ENCODE data around the gene RGS3.

Gene RGS3

GRCh38 chr9:113529336-113530009, 65.9 kb downstream of the RGS3 start:
- DNase-seq (ENCODE audit: low read depth), result no peak

DNA sequence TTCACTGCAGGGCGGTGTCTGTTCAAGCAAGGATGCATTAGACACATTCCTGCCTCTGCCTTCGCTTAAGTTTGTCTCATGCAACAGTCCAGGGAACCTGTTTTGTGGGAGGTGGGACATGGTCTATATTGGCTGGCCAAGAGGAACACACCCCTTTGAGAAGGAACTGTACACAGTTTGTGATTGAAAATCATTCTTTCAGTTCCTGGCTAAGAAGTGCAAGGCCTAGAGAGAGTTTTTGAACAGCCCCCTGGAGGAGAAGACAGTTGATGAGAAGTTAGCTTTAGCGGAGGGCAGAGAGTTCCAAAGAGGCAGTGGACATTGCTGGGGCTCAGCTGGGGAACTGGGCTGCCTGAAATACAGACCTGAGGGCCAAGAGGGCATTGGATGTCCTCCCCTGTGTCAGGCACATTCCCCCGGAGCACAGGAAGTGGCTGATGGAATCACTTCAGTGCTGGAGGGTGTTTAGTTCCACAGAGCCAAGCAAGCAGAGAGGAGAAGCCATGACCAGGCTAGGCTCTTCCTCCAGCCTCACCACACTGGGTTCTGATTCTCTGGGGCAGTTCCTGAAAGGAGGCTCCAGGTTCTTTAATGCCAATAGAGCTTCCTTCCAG, 66.6 kb downstream of the RGS3 start:
- no peak for DNase-seq (ENCODE audit: low read depth)

DNA sequence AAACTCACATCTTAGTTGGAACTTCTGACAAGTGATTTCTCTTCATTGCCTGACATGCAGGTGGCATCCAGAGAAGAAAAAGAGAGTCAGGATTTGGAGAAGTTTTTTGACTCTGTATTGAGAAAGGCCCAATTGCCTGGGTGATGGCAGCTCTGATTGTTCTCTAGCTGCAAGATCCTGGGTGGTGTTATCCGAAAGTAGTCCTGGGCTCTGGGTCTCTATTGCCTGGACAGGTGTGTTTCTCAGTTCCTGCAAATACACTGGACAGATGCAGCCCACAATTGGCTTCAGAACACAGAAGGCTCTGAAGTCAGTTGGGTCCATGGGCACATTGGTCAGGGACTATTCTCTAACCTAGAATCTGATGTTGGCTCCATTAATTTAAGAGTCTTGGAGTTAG, 67.4 kb downstream of the RGS3 start:
- DNase-seq (ENCODE audit: low read depth), result no peak

- no peak for DNase-seq (ENCODE audit: low read depth)
These were observed 68.6 kb downstream of the RGS3 start for GRCh38 chr9:113531919-113532808.

- no peak for DNase-seq (ENCODE audit: low read depth)
These were observed 69.3 kb downstream of the RGS3 start for GRCh38 chr9:113532809-113533190.

- DNase-seq (ENCODE audit: low read depth), result no peak
These were observed 70.1 kb downstream of the RGS3 start for GRCh38 chr9:113533335-113534225.

DNA sequence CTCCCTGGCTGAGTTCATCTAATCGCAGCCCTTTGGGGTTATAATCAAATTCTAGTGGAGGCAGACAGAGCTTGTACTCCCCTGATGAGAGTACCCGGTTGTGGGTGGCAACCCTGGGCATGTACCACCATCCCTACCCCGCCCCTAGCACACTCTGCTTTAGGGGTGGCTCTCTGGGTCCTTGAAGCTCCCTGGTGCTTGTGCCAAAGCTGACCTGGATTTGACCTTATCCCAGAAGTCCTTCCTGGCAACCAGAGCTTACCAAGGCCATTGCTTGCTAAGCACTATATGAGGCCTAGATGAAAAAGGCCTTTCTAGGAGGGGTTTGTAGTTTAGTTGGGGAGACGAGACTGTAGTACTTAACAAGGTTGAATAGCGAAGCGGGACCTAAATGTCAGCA, 72.2 kb downstream of the RGS3 start:
- no peak for DNase-seq (ENCODE audit: low read depth)

DNA sequence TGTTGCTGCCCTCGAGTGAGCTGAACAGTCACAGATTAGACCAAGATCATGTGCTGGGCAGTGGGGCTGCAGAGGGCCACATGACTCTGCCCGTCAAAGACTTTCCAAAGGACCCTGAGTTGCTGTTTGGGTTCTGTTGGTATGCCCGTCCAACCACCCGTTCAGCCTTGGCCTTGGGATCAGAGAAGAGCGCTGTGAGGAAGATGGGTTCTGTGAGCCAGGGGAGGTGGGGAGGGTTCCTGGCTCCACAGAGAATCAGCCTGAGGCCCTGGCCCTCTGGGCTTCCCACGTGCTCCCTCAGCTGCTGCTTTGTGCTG, 72.6 kb downstream of the RGS3 start:
- no peak for DNase-seq (ENCODE audit: low read depth)

DNA sequence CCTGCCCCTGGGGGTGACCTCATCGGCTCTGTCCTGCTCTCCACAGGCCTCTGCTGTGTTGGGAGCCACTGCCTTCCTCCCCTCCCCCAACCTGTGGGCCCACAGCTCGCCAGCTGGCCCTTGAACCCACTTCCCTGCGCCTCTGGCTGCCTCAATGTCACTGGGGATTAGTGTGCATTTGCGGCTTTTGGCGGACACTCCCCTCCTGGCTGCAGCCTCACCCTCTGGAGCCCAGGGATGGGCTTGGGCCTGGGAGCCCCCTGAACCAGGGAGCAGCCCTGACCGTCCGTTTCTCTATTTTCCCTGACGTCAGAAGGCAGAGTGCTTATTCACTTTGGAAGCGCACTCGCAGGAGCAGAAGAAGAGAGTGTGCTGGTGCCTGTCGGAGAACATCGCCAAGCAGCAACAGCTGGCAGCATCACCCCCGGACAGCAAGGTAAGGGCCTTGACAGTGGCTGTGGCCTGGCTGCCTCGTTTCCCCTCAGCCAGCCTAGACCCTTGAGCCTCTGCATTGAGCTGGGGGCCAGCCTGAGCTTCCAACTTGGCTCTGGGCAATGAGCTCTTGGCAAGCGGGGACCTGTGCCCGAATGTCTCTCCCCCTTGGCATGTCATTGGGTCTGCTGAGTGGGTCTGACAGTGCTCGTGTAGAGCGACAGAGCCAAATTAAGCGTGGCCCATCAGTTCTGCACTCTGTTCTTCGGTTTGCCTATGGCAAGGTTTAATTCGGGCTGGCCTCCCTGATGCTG, 73.1 kb downstream of the RGS3 start:
- DNase-seq (ENCODE audit: low read depth), result no peak

DNA sequence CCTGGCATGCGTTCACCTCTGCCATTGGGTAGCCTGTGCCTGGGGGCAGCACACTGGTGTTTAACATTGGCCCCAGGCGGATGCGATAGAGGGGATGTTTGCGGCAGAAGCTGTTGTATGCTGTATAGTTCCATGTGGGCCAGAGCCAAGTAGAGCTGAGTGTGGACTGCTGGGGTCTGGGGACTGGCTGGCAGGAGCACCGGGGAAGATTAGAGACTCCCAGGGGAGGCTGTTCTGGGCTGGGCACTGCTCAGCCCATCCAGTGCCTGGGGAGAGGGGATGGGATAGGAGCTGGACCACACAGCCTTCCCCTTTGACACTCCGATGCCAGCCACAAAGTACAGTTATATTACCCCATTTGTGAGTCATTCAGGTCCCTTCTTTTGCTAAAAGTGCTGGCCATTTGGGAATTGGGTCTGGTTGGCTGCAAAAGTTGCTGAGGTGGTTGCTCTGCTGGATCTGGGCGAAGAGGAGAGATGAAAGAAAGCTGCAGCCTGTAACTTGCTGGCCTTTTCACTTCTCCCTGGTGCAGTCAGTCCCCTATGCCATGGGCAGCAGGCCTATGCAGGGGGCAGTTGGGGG, 73.8 kb downstream of the RGS3 start:
- DNase-seq (ENCODE audit: low read depth), result no peak

DNA sequence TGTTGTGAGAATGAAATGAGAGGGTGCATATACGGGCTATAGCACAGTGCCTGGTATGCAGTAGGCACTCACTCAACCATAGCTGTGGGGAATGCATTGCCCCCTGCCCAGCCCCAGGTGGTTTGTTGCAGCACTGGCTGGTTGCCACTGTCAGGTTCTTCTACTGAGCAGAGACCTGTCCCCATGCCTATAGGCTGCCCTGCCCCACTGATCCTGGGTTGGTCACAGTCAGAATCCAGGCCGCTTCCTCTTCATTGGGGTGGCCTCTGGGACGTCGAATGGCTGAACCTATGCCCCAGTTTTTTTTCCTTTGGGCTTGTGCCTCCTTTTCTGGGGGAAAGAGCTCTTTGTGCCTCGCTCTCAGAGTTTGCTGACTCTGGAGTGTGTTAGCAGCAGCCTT, 74.6 kb downstream of the RGS3 start:
- no peak for DNase-seq (ENCODE audit: low read depth)

GRCh38 chr9:113538701-113539430, 75.3 kb downstream of the RGS3 start:
- no peak for DNase-seq (ENCODE audit: low read depth)

GRCh38 chr9:113540466-113540865, 76.9 kb downstream of the RGS3 start:
- no peak for DNase-seq (ENCODE audit: low read depth)

GRCh38 chr9:113541019-113541900, 77.7 kb downstream of the RGS3 start:
- DNase-seq (ENCODE audit: low read depth), result no peak

- DNase-seq (ENCODE audit: low read depth), result no peak
These were observed 78.5 kb downstream of the RGS3 start for GRCh38 chr9:113542006-113542405.

- no peak for DNase-seq (ENCODE audit: low read depth)
These were observed 79.2 kb downstream of the RGS3 start for GRCh38 chr9:113542741-113543140.

- no peak for DNase-seq (ENCODE audit: low read depth)
These were observed 79.9 kb downstream of the RGS3 start for GRCh38 chr9:113543296-113543981.

DNA sequence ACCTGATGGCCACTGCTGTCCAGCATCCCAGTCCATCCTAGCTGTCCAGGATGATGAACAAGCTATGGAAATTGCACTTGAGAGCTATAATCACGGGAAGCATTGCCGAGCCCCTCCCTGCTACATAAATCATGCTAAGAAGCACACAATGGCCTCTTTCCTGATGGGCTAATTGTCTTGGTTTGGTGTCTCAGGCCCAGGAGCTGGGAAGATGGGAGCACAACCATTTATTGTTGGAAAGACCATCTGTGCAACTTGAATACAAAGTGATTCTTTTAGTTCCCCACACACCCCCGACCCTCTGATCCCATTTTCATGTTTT, 80.4 kb downstream of the RGS3 start:
- DNase-seq (ENCODE audit: low read depth), result no peak

- no peak for DNase-seq (ENCODE audit: low read depth)
These were observed 81.5 kb downstream of the RGS3 start for GRCh38 chr9:113545068-113545467.
